ENCODE measurements around the gene KLHDC8B.

Gene KLHDC8B

GRCh38 chr3:49161197-49161596 is 10.2 kb upstream of the KLHDC8B start:
- DNase-seq = no peak

- no peak for DNase-seq
Measured at GRCh38 chr3:49161808-49162530, 9.4 kb upstream of the KLHDC8B start.

- DNase-seq = no peak
Measured at GRCh38 chr3:49162751-49163419, 8.5 kb upstream of the KLHDC8B start.

GRCh38 chr3:49163609-49164008 is 7.8 kb upstream of the KLHDC8B start:
- no peak for DNase-seq

GRCh38 chr3:49164983-49165720 is 6.2 kb upstream of the KLHDC8B start:
- no peak for DNase-seq

GRCh38 chr3:49165771-49166751 is 5.3 kb upstream of the KLHDC8B start, which contains the start of gene CCDC71:
Gene CCDC71, minus strand, starts transcription at chr3:49166331. Its CDS starts 2,123 bp downstream, at chr3:49164208.
- peak; percentile 79 for DNase-seq

- DNase-seq = no peak
Measured at GRCh38 chr3:49166752-49167556, 4.4 kb upstream of the KLHDC8B start.

GRCh38 chr3:49170744-49171118 is 667 bp upstream of the KLHDC8B start:
- DNase-seq = no peak

- DNase-seq = no peak
Measured at GRCh38 chr3:49171775-49172500, 540 bp downstream of the KLHDC8B start.

- DNase-seq = no peak
Measured at GRCh38 chr3:49172551-49173041, 1.2 kb downstream of the KLHDC8B start.

- DNase-seq = no peak
Measured at GRCh38 chr3:49173116-49173791, 1.9 kb downstream of the KLHDC8B start.

- DNase-seq = no peak
Measured at GRCh38 chr3:49173792-49174170, 2.4 kb downstream of the KLHDC8B start.

- no peak for DNase-seq
Measured at GRCh38 chr3:49174397-49174985, 3.1 kb downstream of the KLHDC8B start.

GRCh38 chr3:49175530-49175929 is 4.1 kb downstream of the KLHDC8B start:
- no peak for DNase-seq

- DNase-seq = no peak
Measured at GRCh38 chr3:49177073-49177472, 5.7 kb downstream of the KLHDC8B start.

- no peak for DNase-seq
Measured at GRCh38 chr3:49180116-49180515, 8.7 kb downstream of the KLHDC8B start.

GRCh38 chr3:49181351-49181750 is 10.0 kb downstream of the KLHDC8B start:
- no peak for DNase-seq

GRCh38 chr3:49182682-49183081 is 11.3 kb downstream of the KLHDC8B start:
- DNase-seq = no peak

- DNase-seq = no peak
Measured at GRCh38 chr3:49183873-49184272, 12.5 kb downstream of the KLHDC8B start.

- DNase-seq = no peak
Measured at GRCh38 chr3:49191741-49192140, 20.3 kb downstream of the KLHDC8B start.
